NCI-H345 (cell line): ENCODE measurements around the gene ALK.

ENCODE experiments used
- DNase-seq: peaks from one replicate; lab custom pipeline; 2025; lab: John Stamatoyannopoulos, UW

Gene ALK

DNA sequence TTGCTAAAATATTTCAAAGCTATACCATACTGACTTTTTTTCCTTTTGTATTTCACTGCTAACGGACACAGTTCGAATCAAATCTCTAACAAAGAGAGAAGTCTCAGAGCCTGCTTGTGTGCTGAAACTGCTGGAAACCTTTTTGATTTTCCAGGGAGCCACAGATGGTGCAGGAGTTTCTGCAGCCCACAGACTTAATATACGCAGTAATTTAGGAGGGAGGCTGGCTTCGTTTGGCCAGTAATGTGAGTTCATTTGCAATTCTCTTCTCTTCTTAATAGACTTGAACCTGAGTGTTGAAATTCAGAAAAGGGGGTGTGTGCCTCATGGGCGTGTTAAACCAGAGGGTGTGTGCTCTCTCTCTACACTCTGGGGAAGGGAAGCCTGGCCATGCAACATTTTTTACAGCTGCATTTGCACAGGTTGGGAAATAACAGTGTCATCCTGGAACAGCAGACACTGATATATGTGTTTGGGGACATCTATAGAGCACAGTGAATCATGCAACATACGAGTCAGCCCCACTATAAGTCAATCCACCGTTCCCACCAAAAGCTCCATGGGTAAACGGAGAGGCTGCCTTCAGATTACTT lies 473.2 kb downstream of the ALK start:
- DNase-seq: no peak

DNA sequence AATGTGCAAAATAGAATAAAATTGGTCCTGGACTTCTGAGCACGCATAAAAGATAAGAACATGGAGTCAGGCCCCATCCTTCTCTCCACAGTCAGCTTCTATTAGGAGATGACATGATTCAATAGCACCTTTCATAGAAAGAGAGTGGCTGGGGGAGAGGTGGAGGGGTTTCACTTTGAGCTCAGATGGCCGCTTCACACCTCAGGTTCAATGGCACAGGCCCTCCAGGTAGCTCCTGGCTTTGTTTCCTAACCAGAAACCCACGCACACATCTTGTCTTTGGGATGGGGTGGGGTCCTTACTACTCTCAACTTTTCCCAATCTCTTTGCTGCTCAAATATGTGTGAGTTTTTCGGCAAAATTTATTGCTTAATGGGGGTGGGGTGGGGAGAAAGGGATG lies 473.9 kb downstream of the ALK start:
- DNase-seq: no peak

DNA sequence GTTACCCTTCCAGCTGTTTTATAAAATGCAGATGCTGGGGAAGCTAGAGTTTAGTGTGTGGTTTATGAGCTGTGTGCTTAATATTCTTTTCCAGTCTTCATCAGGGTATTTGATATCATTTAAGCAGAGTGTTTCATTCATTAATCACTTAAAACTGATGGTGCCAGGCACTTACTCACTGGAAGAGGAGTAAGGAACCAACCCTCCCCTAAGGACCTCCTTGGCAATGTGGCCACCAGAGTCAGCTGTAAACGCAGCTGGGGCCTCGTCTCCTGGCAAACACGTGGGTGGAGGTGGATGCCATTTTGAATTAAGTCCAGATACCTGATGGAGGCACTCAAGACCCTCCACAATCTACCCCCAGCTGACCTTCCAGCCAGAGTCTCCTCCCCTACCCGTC lies 474.5 kb downstream of the ALK start:
- no peak for DNase-seq

DNA sequence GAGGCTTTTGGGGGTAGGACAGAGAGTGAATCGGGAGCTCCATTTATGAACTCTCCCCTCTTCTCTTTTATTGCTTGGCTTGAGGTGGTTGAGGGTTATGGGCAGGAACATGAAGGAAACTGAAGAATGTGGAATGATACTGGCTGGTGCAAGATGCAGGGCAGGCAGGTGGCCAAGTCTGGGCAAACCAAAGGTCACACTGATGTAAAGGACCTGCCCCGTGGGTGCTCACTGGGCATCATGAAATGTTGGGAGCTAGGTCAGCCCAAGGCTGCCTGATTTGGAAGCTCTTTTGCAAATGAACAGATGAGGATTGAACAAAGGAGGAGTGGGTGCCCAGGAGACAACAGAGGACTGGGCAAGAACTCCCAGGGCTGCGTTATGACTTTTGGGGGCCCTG lies 477.2 kb downstream of the ALK start:
- DNase-seq: no peak

DNA sequence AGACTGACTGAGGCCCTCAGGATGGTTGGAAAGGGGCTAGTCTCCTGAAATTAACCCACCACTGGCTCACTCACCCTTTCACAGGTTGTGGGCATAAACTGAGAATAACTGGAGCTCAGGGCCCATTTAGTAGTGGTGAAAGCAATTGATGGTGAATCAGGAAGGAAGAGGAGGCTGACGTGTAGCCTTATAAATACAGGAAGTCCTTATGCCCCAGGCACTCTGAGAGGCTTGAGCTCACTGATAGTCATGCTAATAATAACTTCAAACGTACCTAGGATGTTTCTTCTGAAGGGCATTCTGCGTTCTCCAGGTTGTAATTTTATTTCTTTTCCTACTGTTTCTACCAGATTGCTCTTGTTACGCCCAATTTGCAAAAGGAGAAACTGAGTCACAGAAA lies 477.8 kb downstream of the ALK start:
- peak; percentile 38 for DNase-seq

DNA sequence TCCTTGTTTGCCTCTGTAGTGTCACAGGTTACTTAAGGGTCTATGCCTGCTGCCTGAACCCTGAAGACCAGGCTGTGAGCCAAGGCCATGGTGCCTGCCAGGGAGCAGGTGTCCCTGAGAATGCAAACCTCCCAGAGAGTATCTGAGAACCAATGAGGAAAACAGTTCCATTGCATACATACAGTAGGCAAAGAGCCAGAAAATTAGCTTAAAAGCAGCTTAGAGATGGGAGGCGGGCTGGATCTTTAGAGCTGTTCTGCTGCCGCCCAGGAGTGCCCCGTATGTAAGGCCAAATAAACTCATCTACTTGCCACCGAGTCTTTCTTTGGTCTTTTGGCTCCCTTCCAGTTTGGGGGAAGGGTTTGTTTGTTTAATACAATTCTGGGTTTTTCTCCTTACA lies 478.2 kb downstream of the ALK start:
- DNase-seq: peak; percentile 92

DNA sequence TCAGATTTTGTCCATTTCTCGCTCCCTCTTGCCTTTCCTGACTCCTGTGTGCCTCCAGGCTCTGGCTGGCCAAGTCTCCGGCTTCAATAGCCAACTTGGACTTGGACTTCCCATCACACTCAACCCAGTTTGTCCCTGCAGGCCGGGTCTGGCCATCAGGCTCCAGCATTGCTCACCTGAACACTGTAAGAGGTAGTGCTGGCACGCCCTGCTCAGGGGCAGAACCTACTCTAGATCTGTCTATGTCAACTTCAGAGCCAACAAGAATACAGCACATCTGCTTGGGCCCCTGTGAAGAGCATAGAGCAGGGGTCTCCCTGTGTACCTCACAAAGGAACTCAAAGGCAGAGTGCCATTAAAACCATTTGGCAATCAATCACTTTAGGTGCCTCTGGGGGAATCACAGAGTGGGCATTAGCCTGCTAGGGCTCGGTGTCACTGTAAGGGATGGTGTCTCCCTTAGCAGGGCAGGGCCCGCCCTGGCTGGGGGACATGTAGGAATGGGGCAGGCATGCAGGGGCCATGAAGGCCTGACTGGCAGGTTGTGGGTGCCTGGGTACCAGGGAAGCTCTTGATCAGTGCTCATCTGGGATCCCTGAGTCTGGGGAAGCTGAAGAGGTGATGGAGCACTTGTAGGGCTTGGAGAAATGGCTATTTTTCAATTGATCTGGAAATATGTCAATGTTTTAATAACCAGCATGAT lies 480.3 kb downstream of the ALK start:
- no peak for DNase-seq

DNA sequence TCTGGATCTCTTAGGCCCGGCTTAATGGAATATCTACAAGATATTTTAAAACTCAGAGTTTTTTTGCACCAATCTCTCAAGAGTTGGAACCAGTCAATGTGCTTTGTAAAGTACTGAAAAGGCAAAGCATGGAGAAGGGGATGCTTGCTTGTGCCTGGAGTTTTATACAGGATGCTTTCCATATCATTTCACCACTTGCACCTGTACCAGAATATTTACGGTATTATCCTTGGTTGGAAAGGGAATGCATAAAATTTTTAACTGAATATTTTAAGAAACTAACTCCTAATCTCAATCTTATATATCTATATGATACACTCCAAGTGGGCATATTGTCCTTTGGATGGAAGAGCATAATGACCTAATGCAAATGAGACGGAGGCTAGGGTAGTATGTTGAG lies 487.5 kb downstream of the ALK start:
- DNase-seq: no peak

DNA sequence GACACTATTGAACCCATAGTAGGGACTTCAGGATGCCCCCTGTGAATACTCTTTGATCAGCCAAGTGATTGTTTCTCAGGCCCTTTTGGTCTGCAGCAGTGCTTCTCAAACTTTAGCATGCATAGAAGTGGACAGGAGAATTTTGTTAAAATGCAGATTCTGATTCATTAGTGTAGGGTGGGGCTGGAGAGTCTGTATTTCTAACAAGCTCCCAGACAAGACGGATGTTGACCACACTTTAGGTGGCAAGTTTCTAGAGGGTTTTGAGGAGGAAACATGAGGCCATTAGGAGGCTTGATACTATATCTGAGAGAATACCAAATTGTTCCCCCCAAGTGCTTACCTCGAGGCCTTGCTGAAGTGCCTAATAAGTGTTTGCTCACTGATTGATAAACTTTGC lies 488.3 kb downstream of the ALK start:
- no peak for DNase-seq

DNA sequence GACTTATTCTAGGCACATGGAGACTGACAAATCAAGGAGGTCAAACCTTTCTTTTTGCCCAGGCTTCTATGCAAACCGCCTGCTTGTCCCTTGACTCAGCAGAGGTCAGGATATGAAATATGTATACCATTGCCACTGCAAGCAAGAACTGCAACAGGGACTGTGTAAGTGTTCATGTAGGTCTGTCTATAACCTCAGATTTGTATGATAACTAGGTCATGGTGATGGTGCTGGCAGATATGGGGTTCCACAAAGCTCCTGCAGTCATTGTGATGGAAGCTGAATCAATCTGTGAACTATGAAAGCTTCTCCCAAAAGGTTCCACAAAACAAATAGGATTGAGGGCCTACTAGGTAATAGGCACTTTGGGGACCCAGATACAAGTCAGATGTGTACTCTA lies 489.9 kb downstream of the ALK start:
- DNase-seq: no peak

DNA sequence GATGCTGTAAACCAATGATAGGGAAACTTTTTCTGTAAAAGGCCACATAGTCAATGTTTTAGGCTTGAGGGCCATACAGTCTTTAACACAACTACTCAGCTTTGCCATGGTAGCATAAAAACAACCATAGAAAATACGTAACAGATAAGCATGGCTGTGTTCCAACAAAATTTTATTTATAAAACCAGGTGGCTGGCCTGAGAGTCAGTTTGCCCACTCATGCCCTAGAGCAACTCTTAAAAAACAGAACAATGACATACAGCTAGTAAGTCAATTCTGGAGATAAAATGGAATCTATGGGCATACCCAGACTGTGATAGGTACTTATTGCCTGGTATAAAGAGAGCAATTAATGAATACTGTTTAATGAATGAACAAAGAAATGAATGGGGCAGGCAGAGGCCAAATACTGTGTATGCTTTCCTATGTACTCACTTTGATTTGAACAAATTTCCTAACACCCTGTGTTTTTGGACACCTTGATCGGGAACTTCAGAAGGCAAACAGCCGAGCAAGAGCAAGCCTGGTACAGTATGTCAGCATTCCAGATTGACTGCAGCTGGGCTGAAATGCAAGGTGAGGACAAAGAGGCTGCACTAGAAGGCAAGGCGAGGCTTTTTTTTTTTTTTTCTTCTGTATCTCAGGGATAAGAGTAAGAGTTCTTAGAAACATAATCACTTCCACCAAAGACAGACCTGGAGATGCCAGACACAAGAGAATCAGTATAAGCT lies 490.8 kb downstream of the ALK start:
- DNase-seq: peak; percentile 75

DNA sequence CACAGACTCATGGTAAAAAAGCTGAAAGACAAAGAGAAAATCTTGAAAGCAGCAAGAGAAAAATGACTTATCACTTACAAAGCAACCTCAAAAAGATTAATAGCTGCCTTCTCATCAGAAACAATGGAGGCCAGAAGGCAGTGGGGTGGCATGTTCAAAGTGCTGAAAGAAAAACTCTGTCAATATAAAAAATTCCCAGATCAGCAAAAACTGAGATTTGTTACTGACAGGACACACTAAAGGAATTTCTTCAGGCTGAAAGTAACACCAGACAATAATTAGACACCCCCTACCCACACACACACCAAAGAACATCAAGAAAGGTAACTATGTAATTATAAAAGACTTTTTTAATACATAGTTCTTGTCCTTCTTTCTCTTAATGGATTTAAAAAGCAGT lies 495.0 kb downstream of the ALK start:
- DNase-seq: no peak

DNA sequence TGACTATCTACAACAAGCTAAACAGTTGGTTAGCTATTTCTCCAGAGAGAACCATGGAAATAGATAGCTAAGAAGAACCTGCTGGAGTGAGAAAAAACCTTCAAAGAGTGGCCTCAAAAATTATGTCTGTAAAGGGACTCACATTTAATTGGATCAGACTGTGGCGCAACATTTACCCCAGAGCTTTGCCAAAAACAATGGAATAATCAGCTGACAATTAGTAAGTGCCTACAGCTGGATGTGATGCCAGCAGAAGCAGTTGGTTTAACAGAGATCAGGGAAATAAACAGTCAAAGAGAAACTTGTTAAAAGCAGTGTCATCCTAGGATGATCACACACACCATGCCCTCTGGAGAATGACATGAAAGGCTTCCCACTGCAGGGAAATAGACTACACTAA lies 495.5 kb downstream of the ALK start:
- DNase-seq: no peak

DNA sequence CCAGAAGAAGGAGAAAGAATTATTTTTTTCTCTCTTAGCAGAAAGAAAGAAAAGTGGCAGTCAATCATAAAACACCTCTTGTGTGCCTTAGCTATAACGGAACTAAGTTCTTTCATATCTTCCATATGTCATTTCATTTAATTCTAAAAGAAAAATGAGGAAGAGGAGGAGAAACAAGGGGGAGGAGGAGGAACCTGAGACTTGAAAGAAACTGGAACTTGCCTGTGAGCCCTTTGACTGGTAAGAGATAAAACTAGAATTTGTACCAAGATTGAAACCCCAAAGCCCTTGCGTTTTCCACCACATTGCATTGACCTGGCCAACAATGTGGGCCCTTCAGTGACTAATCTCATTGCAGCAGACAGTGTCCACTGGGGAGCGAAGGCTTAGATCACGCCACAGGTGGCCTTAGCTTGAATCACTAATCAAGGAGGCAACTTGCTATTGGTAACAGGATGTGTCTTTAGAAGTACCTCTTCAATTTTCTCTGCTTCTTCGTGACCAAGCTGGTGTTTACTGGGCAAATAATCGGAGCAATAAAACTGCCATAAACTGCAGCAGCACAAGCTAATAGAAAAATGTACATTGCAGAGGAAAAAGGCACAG lies 498.2 kb downstream of the ALK start:
- no peak for DNase-seq

DNA sequence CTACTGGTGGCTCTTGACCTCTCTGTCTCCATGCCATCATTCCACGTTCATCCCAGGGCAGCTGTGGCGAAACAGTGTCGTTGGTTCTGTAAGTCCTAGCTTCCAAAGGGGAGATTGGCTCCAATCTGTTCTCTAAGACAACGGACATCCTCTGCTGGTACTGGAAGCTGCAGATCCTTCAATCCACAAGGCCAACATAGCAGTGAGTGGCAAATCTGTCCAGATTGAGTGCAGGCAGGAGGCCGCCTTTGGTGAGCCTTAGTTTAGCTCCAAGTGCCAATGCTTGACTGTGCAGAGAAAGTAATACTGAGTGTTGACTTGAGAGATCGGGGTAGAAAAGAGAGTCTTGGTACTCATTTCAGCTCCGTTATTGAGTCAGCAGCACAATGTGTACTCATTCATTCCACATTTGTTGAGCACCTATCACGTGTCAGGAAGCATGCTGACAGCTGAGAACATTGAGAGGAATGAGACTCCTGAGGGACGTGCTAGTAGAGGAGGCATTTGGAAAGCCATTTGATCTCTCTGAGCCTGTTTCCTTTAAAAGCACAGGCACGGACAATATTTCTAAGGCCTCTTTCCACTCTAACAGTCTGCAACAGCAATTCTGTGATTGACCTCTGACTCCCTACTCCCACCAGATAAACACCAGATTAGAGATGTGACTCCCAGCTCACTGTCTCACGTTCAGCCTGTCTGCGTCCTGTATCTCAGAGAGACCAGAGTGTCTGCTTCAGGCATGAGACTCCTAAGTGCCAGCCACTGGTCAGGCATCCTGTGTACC lies 500.2 kb downstream of the ALK start:
- DNase-seq: no peak

DNA sequence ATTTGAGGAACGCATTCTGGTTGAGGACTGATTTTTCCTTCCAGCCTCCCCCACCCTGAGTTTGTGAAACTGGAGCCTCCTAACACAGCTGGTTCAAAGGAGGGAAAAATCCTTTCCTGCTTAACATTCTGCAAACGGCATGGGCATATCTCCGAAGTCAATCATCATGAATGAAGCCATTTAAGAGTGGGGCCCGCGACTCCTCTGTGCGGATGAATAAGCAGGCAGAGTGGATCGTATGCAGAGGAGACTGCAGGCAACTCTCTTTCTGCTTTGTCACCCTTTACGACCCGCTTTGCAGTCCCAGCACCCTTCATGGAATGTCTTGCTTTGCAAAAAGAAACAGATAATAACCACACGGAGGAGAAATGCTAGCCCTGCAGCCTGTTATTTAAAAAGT lies 500.9 kb downstream of the ALK start:
- no peak for DNase-seq

DNA sequence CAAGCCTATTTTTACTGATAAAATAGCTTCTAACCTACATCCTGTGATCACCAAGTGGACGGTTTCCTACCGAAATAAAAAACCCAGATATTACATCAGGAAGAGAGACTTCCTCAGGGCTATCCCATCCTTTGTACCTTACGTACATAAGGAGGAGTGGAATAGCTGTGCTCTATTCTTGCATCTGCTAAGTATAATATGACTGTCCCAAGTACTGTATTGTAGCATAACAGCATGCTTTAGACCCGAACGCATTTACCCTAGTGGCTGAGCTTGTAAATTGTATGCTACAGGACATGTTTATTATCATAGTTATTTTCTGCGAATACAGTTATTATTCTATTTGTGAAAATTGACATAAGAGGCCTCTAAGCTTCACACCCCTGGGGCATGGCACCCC lies 503.8 kb downstream of the ALK start:
- DNase-seq: no peak

DNA sequence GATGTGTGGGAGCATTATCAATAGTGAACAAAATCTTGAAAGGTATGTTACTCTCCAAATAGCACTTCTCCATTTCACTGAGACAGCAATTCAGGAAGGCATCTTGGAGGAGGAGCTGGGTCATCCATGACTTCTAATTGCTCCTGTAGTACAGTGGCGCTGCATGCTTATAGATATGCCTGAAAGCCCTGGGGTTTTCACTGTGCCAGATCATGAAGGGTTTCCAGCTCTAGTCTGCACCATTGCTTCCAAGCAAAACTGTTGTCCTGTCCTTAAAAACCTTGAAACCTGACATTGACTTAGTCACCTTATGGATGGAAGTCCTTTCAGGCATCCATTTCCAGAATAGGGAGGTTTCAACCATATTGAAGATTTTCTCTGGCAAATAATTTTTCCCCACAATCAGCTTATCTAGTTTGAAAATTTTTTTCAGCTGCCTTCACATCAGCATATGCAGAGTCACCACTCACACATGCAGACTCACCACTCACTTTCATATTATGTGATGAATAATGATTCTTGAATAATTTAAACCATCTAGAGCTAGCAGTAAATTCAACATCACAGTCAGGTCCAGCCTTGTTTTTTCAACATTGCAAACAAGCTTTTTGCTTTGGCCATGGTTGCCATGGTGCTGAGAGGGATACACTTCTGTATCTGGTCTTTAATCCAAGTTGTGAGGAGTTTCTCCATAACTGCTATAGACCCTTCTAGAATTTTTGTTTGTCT lies 509.0 kb downstream of the ALK start:
- DNase-seq: no peak

DNA sequence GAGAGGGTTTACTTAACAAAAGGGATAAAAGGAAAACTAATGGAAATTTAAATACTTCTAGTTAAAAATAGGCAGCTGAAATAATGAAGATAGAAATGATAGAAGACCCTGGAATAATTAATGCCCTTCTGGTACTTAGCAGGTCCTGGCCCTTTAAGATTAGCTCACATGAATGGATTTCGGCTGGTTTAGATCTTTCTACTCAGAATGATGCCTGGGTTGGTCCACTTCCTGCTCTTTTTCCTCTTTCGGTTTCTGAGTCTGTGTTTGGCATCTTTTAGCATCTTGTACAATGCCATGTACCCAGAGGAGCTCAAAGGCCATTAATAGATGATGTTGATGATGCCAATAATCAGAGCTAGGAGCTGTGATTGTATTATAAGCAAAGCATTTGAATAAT lies 515.7 kb downstream of the ALK start:
- DNase-seq: no peak

DNA sequence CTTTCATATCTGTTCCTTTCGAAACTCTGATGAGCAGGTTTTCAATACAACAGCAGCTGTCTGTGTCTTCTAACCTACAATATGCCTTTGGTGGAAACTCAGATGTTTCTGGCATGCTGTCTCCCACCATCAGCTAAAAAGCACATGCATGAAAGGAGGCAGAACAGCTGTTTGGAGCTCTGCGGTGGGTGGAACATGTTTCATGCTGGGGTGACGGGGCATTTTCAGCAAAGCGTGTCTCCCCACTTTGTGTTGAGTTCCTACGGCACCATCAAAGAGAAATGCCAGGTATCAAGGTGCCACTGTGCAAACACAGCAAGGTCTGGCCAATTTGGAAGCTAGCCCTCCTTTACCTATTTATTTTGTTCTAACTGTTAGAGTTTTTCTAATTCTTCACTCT lies 516.1 kb downstream of the ALK start:
- peak; percentile 19 for DNase-seq

DNA sequence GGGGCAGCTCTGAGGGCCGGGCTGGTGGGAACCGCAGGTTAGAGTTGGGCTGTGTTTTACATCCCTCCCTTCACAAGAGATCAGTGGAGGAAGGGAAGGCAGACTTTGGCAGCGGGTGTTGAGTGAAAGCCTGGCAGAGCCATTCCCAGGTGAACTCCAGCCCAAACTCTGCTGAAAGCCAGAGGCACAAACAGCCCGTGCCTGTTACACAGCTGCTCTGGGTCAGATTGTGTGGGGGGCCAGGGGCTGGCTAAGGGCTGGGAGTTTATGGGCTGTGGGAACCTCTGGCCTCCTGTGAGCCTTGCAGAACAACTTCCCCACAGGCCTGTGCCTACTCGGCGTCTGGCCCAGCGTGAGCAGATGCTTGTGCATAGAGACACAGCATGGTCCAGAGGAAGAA lies 519.4 kb downstream of the ALK start:
- no peak for DNase-seq
